Astrocyte (in vitro differentiated cells and primary cell): Measurements from ENCODE around the gene RTN4.

Experiments
- EZH2 ChIP-seq: IDR thresholded peaks from 2 replicates; pipeline ENCODE4 v1.6.1; 2012; ENCODE audit warnings: mild to moderate bottlenecking, low read length, inconsistent platforms; ENCODE audit not compliant: insufficient read depth
- TF ChIP-seq, protein P1 (sequence below): IDR thresholded peaks from 2 replicates; pipeline ENCODE4 v1.5.1; 2011; ENCODE audit warnings: low read depth, mild to moderate bottlenecking, inconsistent platforms, low read length, moderate library complexity; ENCODE audit not compliant: insufficient read depth

DNA sequence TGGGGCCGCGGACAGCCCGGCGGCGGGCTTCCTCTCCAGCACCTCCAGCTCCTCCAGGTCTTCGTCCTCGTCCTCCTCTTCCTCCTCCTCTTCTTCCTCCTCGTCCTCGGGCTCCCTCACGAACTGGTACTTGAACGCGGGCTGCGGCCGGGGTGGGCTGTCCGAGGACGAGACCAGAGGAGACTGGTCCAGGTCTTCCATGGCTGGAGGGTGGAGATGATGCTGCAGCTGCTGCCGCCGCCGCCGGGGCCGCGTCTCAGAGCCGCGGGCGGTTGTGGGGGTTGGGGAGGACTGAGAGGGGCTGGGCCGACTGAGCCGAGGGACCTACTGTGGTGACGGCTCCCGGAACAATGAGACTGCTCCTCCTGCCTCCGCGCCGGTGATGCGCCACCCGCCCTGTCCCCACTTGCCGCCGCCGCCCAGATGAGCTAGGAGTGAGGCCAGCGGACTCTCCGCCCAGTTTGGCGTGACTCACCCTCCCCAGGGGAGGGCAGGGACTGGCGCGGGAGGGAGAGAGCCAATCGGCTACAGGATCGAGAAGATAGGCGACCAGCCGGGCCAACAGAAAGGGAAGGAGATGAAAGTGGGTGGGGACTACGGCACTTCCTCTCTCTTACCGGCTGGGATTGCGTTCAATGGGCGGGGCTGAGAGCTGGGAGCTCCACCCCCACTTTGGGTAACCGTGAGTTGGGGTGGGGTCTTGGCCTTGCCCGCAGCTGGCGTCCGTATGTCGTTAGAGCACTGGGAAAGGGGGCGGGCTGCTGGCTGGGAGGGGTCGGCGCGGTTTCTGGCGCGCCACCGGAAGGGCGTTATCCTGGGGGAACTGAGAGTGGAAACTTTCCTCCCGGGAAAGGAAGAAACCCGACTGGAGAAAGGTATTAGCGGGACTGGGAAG is at the start of gene RTN4:
- TF ChIP-seq, protein P1, sequence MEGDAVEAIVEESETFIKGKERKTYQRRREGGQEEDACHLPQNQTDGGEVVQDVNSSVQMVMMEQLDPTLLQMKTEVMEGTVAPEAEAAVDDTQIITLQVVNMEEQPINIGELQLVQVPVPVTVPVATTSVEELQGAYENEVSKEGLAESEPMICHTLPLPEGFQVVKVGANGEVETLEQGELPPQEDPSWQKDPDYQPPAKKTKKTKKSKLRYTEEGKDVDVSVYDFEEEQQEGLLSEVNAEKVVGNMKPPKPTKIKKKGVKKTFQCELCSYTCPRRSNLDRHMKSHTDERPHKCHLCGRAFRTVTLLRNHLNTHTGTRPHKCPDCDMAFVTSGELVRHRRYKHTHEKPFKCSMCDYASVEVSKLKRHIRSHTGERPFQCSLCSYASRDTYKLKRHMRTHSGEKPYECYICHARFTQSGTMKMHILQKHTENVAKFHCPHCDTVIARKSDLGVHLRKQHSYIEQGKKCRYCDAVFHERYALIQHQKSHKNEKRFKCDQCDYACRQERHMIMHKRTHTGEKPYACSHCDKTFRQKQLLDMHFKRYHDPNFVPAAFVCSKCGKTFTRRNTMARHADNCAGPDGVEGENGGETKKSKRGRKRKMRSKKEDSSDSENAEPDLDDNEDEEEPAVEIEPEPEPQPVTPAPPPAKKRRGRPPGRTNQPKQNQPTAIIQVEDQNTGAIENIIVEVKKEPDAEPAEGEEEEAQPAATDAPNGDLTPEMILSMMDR, result no peak
- TF ChIP-seq EZH2, result no peak
